Osteoblast (primary cell): Measurements from ENCODE around the gene CASZ1. TPM values are rescaled to one million over a fixed set of nuclear protein-coding genes. Genes with fewer than 3 reads are reported as not detected.

Source experiments
- DNase-seq: peaks from one replicate; pipeline ENCODE4 v3.0.0; 2011; ENCODE audit warnings: low spot score, mixed read lengths; ENCODE audit not compliant: insufficient read length; ENCODE audit errors: missing footprints
- H2AFZ ChIP-seq: 2 replicates; pipeline ENCODE4 v1.6.0; 2011; ENCODE audit warnings: mild to moderate bottlenecking, low read length
- H3K27ac ChIP-seq: 2 replicates; pipeline ENCODE4 v1.5.1; 2011; ENCODE audit warnings: mild to moderate bottlenecking, low read depth, low read length, moderate library complexity
- H3K27me3 ChIP-seq: 2 replicates; pipeline ENCODE4 v1.6.0; 2012; ENCODE audit warnings: mild to moderate bottlenecking, control low read depth, inconsistent platforms, low read length, moderate library complexity; ENCODE audit not compliant: insufficient read depth
- H3K36me3 ChIP-seq: 2 replicates; pipeline ENCODE4 v1.5.1; 2011; ENCODE audit warnings: mild to moderate bottlenecking, low read length, control low read depth, moderate library complexity; ENCODE audit not compliant: insufficient read depth
- H3K4me1 ChIP-seq: 2 replicates; pipeline ENCODE4 v1.5.1; 2011; ENCODE audit warnings: mild to moderate bottlenecking, low read length, control low read depth, moderate library complexity; ENCODE audit not compliant: insufficient read depth
- H3K4me2 ChIP-seq: 2 replicates; pipeline ENCODE4 v1.6.0; 2011; ENCODE audit warnings: mild to moderate bottlenecking, low read length; ENCODE audit not compliant: insufficient read depth
- H3K4me3 ChIP-seq: fragments of 200-600 bp; sonication (generic); 3 replicates; pipeline ENCODE4 v1.5.1; 2012; ENCODE audit warnings: mild to moderate bottlenecking, low read length, inconsistent platforms; ENCODE audit not compliant: insufficient read depth
- H3K79me2 ChIP-seq: 2 replicates; pipeline ENCODE4 v1.6.0; 2012; ENCODE audit warnings: mild to moderate bottlenecking, low read length, control low read depth, inconsistent platforms; ENCODE audit not compliant: insufficient read depth
- H3K9me3 ChIP-seq: 2 replicates; pipeline ENCODE4 v1.5.1; 2011; ENCODE audit warnings: low read depth, low read length, control low read depth
- H4K20me1 ChIP-seq: 2 replicates; pipeline ENCODE4 v1.6.0; 2012; ENCODE audit warnings: mild to moderate bottlenecking, low read length, control low read depth; ENCODE audit not compliant: insufficient read depth
- CTCF ChIP-seq: IDR thresholded peaks from 2 replicates; pipeline ENCODE4 v1.5.1; 2011; ENCODE audit warnings: mild to moderate bottlenecking, low read depth, low read length, moderate library complexity; ENCODE audit errors: extremely low read depth
- total RNA-seq: library from RNA; depleted of rRNA; stranded (reverse); fragments of >200 nt; gene quantifications from 2 replicates; pipeline ENCODE4 v1.2.3, GENCODE V29; 2012

Gene CASZ1
- total RNA-seq, 1 donor, result 0.36 TPM

- H3K4me2 ChIP-seq, result no peak overlapping the region
These were observed 10.5 kb upstream of the CASZ1 start for GRCh38 chr1:10806966-10807365.

GRCh38 chr1:10803971-10804820 is 7.8 kb upstream of the CASZ1 start:
- Histone ChIP-seq H3K9me3 (no peaks in the 10 kb centered on the region), H3K4me3 (no peak overlapping the region), H3K4me1 (no peaks in the 10 kb centered on the region), H3K4me2 (no peak overlapping the region), H3K27me3 (peaks cover 92% of the 10 kb centered on the region), H3K36me3 (no peaks in the 10 kb centered on the region), H2AFZ (no peak overlapping the region), H4K20me1 (peaks cover 2% of the 10 kb centered on the region), H3K79me2 (no peaks in the 10 kb centered on the region), H3K27ac (no peak overlapping the region)
- peak; percentile 51 for DNase-seq
- TF ChIP-seq CTCF, result no peak

More at GRCh38 chr1:10806966-10807365, 10.5 kb upstream of the CASZ1 start:
- Histone ChIP-seq H3K36me3 (no peaks in the 10 kb centered on the region), H3K4me3 (no peak overlapping the region), H2AFZ (no peak overlapping the region), H3K79me2 (no peaks in the 10 kb centered on the region), H3K27me3 (peaks cover 86% of the 10 kb centered on the region), H3K27ac (no peak overlapping the region), H4K20me1 (no peaks in the 10 kb centered on the region), H3K4me1 (no peaks in the 10 kb centered on the region), H3K9me3 (no peaks in the 10 kb centered on the region)
- no peak for DNase-seq
- no peak for TF ChIP-seq CTCF

GRCh38 chr1:10802944-10803715 is 6.7 kb upstream of the CASZ1 start:
- H3K4me2 ChIP-seq, result peak overlapping the region; percentile 23
- peaks cover 90% of the 10 kb centered on the region for H3K27me3 ChIP-seq
- no peak overlapping the region for H3K27ac ChIP-seq
- H3K4me3 ChIP-seq, result peak overlapping the region; percentile 45
- no peaks in the 10 kb centered on the region for H3K9me3 ChIP-seq
- no peaks in the 10 kb centered on the region for H3K4me1 ChIP-seq
- H3K79me2 ChIP-seq, result no peaks in the 10 kb centered on the region
- H2AFZ ChIP-seq, result no peak overlapping the region
- peaks cover 2% of the 10 kb centered on the region for H4K20me1 ChIP-seq
- H3K36me3 ChIP-seq, result no peaks in the 10 kb centered on the region
- peak; percentile 54 for DNase-seq
- no peak for TF ChIP-seq CTCF

GRCh38 chr1:10800778-10801177 is 4.3 kb upstream of the CASZ1 start:
- DNase-seq, result no peak
- H3K9me3 ChIP-seq, result no peaks in the 10 kb centered on the region
- no peaks in the 10 kb centered on the region for H3K36me3 ChIP-seq
- TF ChIP-seq CTCF, result no peak
- H3K4me1 ChIP-seq, result no peaks in the 10 kb centered on the region
- H3K4me3 ChIP-seq, result no peak overlapping the region
- H3K27me3 ChIP-seq, result peaks cover 81% of the 10 kb centered on the region
- H3K27ac ChIP-seq, result no peak overlapping the region
- H3K79me2 ChIP-seq, result no peaks in the 10 kb centered on the region
- peaks cover 2% of the 10 kb centered on the region for H4K20me1 ChIP-seq
- no peak overlapping the region for H3K4me2 ChIP-seq
- no peak overlapping the region for H2AFZ ChIP-seq
